ENCODE data around the gene KSR1.

GRCh38 chr17:27598337-27599050 is 142.2 kb downstream of the KSR1 start:
- TF ChIP-seq, protein P1, sequence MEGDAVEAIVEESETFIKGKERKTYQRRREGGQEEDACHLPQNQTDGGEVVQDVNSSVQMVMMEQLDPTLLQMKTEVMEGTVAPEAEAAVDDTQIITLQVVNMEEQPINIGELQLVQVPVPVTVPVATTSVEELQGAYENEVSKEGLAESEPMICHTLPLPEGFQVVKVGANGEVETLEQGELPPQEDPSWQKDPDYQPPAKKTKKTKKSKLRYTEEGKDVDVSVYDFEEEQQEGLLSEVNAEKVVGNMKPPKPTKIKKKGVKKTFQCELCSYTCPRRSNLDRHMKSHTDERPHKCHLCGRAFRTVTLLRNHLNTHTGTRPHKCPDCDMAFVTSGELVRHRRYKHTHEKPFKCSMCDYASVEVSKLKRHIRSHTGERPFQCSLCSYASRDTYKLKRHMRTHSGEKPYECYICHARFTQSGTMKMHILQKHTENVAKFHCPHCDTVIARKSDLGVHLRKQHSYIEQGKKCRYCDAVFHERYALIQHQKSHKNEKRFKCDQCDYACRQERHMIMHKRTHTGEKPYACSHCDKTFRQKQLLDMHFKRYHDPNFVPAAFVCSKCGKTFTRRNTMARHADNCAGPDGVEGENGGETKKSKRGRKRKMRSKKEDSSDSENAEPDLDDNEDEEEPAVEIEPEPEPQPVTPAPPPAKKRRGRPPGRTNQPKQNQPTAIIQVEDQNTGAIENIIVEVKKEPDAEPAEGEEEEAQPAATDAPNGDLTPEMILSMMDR (IDR thresholded peaks at IDR 0.05): no peak
- no peak for TF ChIP-seq POLR2A (IDR thresholded peaks at IDR 0.05)

Measured in breast epithelium (tissue), 3 donors.